ENCODE measurements around the gene RBBP8NL. TPM values are rescaled to one million over a fixed set of nuclear protein-coding genes. Genes with fewer than 3 reads are reported as not detected.

RBBP8NL gene
- polyA plus RNA-seq, 1 donor (not counting 4 experiments of a cell fraction or from before 2014, with no cell fraction given): 0.13 TPM

DNA sequence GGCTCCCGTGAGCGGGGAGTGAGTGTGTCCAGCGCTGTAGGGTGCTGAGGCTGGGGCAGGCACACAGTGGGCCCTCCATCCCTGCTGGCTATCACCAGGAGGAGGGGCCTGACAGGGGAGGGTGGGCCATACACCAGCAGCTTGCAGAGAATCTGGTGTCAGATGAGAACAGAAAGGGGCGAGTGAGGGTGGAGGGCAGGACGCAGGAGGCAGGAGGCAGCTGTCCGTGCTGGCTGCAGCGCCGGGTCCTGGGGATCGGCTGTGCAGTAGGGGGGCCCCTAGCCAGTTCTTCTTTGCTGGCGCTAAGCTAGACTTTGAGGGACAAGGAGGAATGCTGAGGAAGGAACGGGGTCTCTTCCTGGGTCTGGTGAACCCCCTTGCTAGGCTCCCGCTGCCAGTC is 18.7 kb downstream of the RBBP8NL start:
- Histone ChIP-seq H3K9ac (ENCODE audit: control insufficient read depth, extremely low read depth, insufficient read depth, low read length) (no peak overlapping the region), H3K4me2 (ENCODE audit: control insufficient read depth, extremely low read depth, insufficient read depth, low read depth, low read length) (no peak overlapping the region), H2AFZ (ENCODE audit: control insufficient read depth, low read length) (no peak overlapping the region), H3K4me1 (ENCODE audit: control insufficient read depth, extremely low read depth, insufficient read depth, low read length) (peaks cover 12% of the 10 kb centered on the region), H3K9me1 (ENCODE audit: control insufficient read depth, extremely low read depth, insufficient read depth, low read length) (no peaks in the 10 kb centered on the region), H3K9me3 (ENCODE audit: control insufficient read depth, low read depth, low read length) (no peaks in the 10 kb centered on the region), H3K27ac (ENCODE audit: control insufficient read depth, insufficient read depth, low read length) (no peak overlapping the region), H3K36me3 (ENCODE audit: control insufficient read depth in 2 of 2, extremely low read depth in 1 of 2, insufficient read depth in 2 of 2, low read length in 2 of 2) (no peaks in the 10 kb centered on the region), H4K20me1 (ENCODE audit: control insufficient read depth, extremely low read depth, insufficient read depth, low read length) (no peaks in the 10 kb centered on the region), H3K4me3 (ENCODE audit: control insufficient read depth in 2 of 3, extremely low read depth in 1 of 3, insufficient read depth in 2 of 3, low read depth in 1 of 3, low read length in 3 of 3) (no peak overlapping the region), H3K27me3 (ENCODE audit: control insufficient read depth, extremely low read depth, insufficient read depth, low read length) (no peaks in the 10 kb centered on the region), H3K79me2 (ENCODE audit: control insufficient read depth, insufficient read depth, low read length) (peaks cover 7% of the 10 kb centered on the region)
- TF ChIP-seq CTCF (optimal IDR thresholded peaks at IDR 0.05 in 1 of 3, IDR thresholded peaks at IDR 0.05 in 1 of 3, conservative IDR thresholded peaks at IDR 0.05 in 1 of 3; ENCODE audit: extremely low read depth in 1 of 3, insufficient read depth in 2 of 3, low read length in 3 of 3): no peak
- no peak for TF ChIP-seq EZH2 (IDR thresholded peaks at IDR 0.05; ENCODE audit: low read length)
- dilution Hi-C loops (cut with MboI; ENCODE audit: extremely low pct_ligation_motif_present, low sequenced_read_pairs): no loop called here
- no peak for DNase-seq (ENCODE audit: low read depth, low spot score)
- FAIRE-seq: no peak

- Histone ChIP-seq H3K27ac (ENCODE audit: control insufficient read depth, insufficient read depth, low read length) (no peak overlapping the region), H3K36me3 (ENCODE audit: control insufficient read depth in 2 of 2, extremely low read depth in 1 of 2, insufficient read depth in 2 of 2, low read length in 2 of 2) (no peaks in the 10 kb centered on the region), H3K9me3 (ENCODE audit: control insufficient read depth, low read depth, low read length) (no peaks in the 10 kb centered on the region), H4K20me1 (ENCODE audit: control insufficient read depth, extremely low read depth, insufficient read depth, low read length) (no peaks in the 10 kb centered on the region), H2AFZ (ENCODE audit: control insufficient read depth, low read length) (no peak overlapping the region), H3K4me1 (ENCODE audit: control insufficient read depth, extremely low read depth, insufficient read depth, low read length) (peaks cover 12% of the 10 kb centered on the region), H3K4me2 (ENCODE audit: control insufficient read depth, extremely low read depth, insufficient read depth, low read depth, low read length) (no peak overlapping the region), H3K9ac (ENCODE audit: control insufficient read depth, extremely low read depth, insufficient read depth, low read length) (no peak overlapping the region), H3K27me3 (ENCODE audit: control insufficient read depth, extremely low read depth, insufficient read depth, low read length) (no peaks in the 10 kb centered on the region), H3K9me1 (ENCODE audit: control insufficient read depth, extremely low read depth, insufficient read depth, low read length) (no peaks in the 10 kb centered on the region), H3K79me2 (ENCODE audit: control insufficient read depth, insufficient read depth, low read length) (peaks cover 7% of the 10 kb centered on the region), H3K4me3 (ENCODE audit: control insufficient read depth in 2 of 3, extremely low read depth in 1 of 3, insufficient read depth in 2 of 3, low read depth in 1 of 3, low read length in 3 of 3) (no peak overlapping the region)
- no peak for DNase-seq (ENCODE audit: low read depth, low spot score)
- FAIRE-seq: no peak
- dilution Hi-C loops (cut with MboI; ENCODE audit: extremely low pct_ligation_motif_present, low sequenced_read_pairs): no loop called here
- TF ChIP-seq EZH2 (IDR thresholded peaks at IDR 0.05; ENCODE audit: low read length) (no peak), CTCF (optimal IDR thresholded peaks at IDR 0.05 in 1 of 3, IDR thresholded peaks at IDR 0.05 in 1 of 3, conservative IDR thresholded peaks at IDR 0.05 in 1 of 3; ENCODE audit: extremely low read depth in 1 of 3, insufficient read depth in 2 of 3, low read length in 3 of 3) (no peak)
Observed at GRCh38 chr20:62408055-62408454, 19.3 kb downstream of the RBBP8NL start.
